Karpas-422 (cell line): ENCODE data around the gene TIMP1. TPM values are rescaled to one million over a fixed set of nuclear protein-coding genes. Genes with fewer than 3 reads are reported as not detected.
A peak's percentile ranks its signal among the peaks of the same experiment; 100 is the strongest.

Experiments
- DNase-seq: peaks from one replicate; pipeline ENCODE4 v3.0.0-alpha.2; 2015
- H2AFZ ChIP-seq: fragments of 200-600 bp; sonication (generic); 2 replicates; pipeline ENCODE4 v1.6.1; 2014; ENCODE audit warnings: antibody characterized with exemption, low read length, mixed read lengths
- H3K27ac ChIP-seq: fragments of 200-600 bp; sonication (generic); 2 replicates; pipeline ENCODE4 v1.5.1; 2014; ENCODE audit warnings: mild to moderate bottlenecking, low read length, moderate library complexity
- H3K27me3 ChIP-seq: fragments of 200-600 bp; sonication (generic); 2 replicates; pipeline ENCODE4 v1.6.1; 2014; ENCODE audit warnings: low read length, mixed read lengths
- H3K36me3 ChIP-seq: fragments of 200-600 bp; sonication (generic); 2 replicates; pipeline ENCODE4 v1.6.1; 2014; ENCODE audit warnings: low read length, mixed read lengths; ENCODE audit not compliant: insufficient read depth
- H3K4me1 ChIP-seq: fragments of 200-600 bp; sonication (generic); 2 replicates; pipeline ENCODE4 v1.6.1; 2014; ENCODE audit warnings: mild to moderate bottlenecking, low read length, mixed read lengths
- H3K4me2 ChIP-seq: fragments of 200-600 bp; sonication (generic); 2 replicates; pipeline ENCODE4 v1.6.1; 2014; ENCODE audit warnings: low read length, low read depth, mild to moderate bottlenecking; ENCODE audit not compliant: poor library complexity, severe bottlenecking
- H3K4me3 ChIP-seq: fragments of 200-600 bp; sonication (generic); 2 replicates; pipeline ENCODE4 v1.5.1; 2014; ENCODE audit warnings: mild to moderate bottlenecking, antibody characterized with exemption, low read length, mixed read lengths
- H3K79me2 ChIP-seq: fragments of 200-600 bp; sonication (generic); 2 replicates; pipeline ENCODE4 v1.6.1; 2014; ENCODE audit warnings: mild to moderate bottlenecking, low read length, mixed read lengths
- H3K9ac ChIP-seq: fragments of 200-600 bp; sonication (generic); 2 replicates; pipeline ENCODE4 v1.6.0; 2014; ENCODE audit warnings: low read length
- H3K9me2 ChIP-seq: fragments of 200-600 bp; sonication (generic), shearing (Covaris generic); replicated peaks from 2 replicates; pipeline ENCODE4 v1.6.0; 2014; ENCODE audit warnings: mild to moderate bottlenecking, low read length, moderate library complexity; ENCODE audit not compliant: insufficient read depth
- H3K9me3 ChIP-seq: fragments of 300-700, 200-600 bp; sonication (generic); 2 replicates; pipeline ENCODE4 v1.6.1; 2014; ENCODE audit warnings: low read length, mixed read lengths
- H4K20me1 ChIP-seq: fragments of 200-600 bp; sonication (generic); 2 replicates; pipeline ENCODE4 v1.6.1; 2014; ENCODE audit warnings: mild to moderate bottlenecking, antibody characterized with exemption, low read length, low read depth; ENCODE audit not compliant: insufficient read depth
- total RNA-seq: library from RNA; depleted of rRNA; stranded (reverse); fragments of >200 nt; shearing (Covaris generic); gene quantifications from 2 replicates; pipeline ENCODE4 v1.2.3, GENCODE V29; 2014; ENCODE audit warnings: low replicate concordance

Gene TIMP1
- total RNA-seq, 1 experiment from 2014 or later, result 0.56 TPM

DNA sequence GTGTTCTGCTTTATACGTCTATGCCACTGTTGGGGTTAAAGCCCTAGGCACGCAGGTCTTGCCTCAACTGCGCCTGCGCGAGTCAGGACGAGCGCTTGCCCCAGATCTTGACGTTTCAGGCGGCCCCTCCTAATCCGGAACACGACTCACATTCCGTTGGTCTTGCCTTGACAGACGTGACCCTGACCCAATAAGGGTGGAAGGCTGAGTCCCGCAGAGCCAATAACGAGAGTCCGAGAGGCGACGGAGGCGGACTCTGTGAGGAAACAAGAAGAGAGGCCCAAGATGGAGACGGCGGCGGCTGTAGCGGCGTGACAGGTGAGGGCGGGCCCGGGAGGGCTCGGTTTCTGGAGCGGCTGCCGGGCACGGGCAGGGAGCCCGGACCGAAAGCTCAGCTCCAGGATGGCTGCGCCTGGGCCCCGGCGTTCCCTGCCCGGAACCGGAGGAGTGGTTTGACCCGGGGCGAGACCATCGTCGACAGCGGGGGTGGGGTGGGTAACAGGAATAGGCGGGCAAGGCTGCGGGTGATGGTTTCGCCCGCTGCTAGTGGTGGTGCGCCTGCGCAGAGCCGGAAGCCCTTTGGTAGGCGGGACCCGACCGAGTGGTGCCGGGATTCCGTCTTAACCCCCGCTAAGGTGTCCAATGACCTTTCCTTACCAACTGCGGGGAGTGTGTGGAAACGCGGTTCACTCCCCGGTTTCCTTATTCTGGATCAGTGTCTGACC lies 21.1 kb upstream of the TIMP1 start, which contains the start of gene ARAF:
Gene ARAF (plus strand): TSS at position 272 of the 725 bp plus-strand sequence. CDS start 1,763 bp downstream, outside the sequence.
- Histone ChIP-seq H3K9me2 (no peaks in the 10 kb centered on the region), H4K20me1 (no peaks in the 10 kb centered on the region), H3K9ac (peak within 1 kb of the TSS; percentile 84), H3K4me1 (peaks cover 7% of the 10 kb centered on the region; the same call in 1 of the 2 replicates), H3K27ac (peak within 1 kb of the TSS; percentile 69), H3K9me3 (no peaks in the 10 kb centered on the region), H2AFZ (peak within 1 kb of the TSS; percentile 48; the same call in 1 of the 2 replicates), H3K4me3 (peak within 1 kb of the TSS; percentile 86), H3K27me3 (no peaks in the 10 kb centered on the region), H3K79me2 (peaks cover 22% of the 10 kb centered on the region), H3K36me3 (peaks cover 5% of the 10 kb centered on the region; the same call in 1 of the 2 replicates), H3K4me2 (peak within 1 kb of the TSS; percentile 76)
- peak; percentile 98 for DNase-seq

DNA sequence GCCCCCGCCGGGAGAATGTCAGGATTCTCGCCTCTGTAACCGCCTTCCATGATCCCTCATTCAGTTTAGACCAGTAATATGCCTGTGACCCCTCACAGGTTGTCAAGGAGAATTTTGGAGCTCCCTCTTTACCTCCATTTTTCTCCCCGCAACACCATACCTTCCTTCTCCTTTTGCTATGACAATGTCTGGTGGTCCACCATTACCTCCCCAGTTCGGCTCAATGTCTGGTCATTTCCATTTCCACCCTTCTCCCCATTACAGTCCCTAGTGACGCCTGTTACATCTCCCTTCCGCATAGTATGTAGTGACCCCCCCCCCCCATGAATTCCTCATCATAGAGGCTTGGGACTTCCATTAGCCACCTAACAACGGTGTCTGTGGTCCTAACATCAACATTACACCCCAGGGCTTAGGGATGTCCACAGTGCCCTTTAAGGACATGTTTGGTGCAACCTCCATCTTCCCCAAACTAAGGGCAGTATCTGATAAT lies 20.5 kb upstream of the TIMP1 start:
- peak overlapping the region; percentile 76 for H3K4me2 ChIP-seq
- H3K4me1 ChIP-seq, result peaks cover 7% of the 10 kb centered on the region; the same call in 1 of the 2 replicates
- H3K27ac ChIP-seq, result peak overlapping the region; percentile 69; the same call in 1 of the 2 replicates
- H3K9ac ChIP-seq, result peak overlapping the region; percentile 84
- H3K36me3 ChIP-seq, result peaks cover 5% of the 10 kb centered on the region; the same call in 1 of the 2 replicates
- H3K79me2 ChIP-seq, result peaks cover 22% of the 10 kb centered on the region
- H3K4me3 ChIP-seq, result peak overlapping the region; percentile 86
- H2AFZ ChIP-seq, result no peak overlapping the region; the same call in 1 of the 2 replicates
- H3K27me3 ChIP-seq, result no peaks in the 10 kb centered on the region
- no peak for DNase-seq
- H3K9me3 ChIP-seq, result no peaks in the 10 kb centered on the region
- H3K9me2 ChIP-seq, result no peaks in the 10 kb centered on the region
- H4K20me1 ChIP-seq, result no peaks in the 10 kb centered on the region

DNA sequence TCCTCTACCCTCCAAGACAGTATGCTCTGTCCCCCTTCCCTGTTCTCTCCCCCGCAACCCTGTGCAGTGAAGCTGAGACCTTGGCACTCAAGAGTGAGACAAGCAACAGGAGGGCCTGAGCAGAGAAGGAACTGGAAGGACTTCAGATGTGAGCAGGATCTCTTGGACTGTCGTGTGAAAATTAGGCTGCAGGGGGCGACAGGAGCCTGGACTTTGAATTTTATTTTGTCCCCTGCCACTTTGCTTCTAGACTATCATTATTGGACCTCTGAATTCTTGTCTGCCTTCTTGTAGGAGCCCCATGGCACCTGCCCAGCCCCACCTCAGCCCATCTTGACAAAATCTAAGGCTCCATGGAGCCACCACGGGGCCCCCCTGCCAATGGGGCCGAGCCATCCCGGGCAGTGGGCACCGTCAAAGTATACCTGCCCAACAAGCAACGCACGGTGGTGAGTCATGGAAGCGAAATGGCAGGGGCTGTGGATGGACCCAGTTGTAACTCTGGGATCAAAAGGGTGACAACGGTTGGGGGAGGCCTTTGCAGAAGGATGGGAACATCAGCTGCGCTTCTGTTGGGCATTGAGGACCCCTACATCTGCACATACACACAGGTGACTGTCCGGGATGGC lies 19.5 kb upstream of the TIMP1 start:
- peak overlapping the region; percentile 76 for H3K4me2 ChIP-seq
- DNase-seq, result peak; percentile 83
- H3K9ac ChIP-seq, result peak overlapping the region; percentile 84; the same call in 1 of the 2 replicates
- H3K9me3 ChIP-seq, result no peaks in the 10 kb centered on the region
- H3K79me2 ChIP-seq, result peaks cover 22% of the 10 kb centered on the region
- peaks cover 5% of the 10 kb centered on the region; the same call in 1 of the 2 replicates for H3K36me3 ChIP-seq
- no peaks in the 10 kb centered on the region for H4K20me1 ChIP-seq
- no peak overlapping the region for H3K27ac ChIP-seq
- H3K27me3 ChIP-seq, result no peaks in the 10 kb centered on the region
- peaks cover 7% of the 10 kb centered on the region; the same call in 1 of the 2 replicates for H3K4me1 ChIP-seq
- no peaks in the 10 kb centered on the region for H3K9me2 ChIP-seq
- no peak overlapping the region for H2AFZ ChIP-seq
- H3K4me3 ChIP-seq, result no peak overlapping the region; the same call in 1 of the 2 replicates

DNA sequence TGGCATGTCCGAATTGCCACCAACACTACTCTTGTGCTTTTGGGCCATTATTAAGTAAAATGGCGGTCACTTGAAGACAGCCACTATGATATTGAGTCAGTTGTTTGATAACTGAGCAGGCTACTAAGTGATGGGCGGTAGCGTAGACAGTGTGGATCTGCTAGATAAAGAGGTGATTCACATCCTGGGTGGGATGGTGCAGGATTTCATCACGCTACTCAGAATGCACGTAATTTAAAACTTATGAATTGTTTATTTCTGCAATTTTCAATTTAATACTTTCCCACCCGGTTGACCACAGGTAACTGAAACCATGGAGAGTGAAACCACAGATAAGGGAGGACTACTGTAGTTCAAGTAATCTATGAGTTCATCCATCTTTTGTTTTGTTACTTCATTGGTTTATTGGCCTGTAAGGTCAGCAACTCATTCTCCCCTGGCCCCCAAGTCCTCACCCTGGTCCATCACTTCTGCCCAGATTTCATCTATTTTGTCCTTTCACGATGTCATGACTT lies 18.4 kb upstream of the TIMP1 start:
- DNase-seq, result peak; percentile 32
- no peak overlapping the region for H3K27ac ChIP-seq
- no peaks in the 10 kb centered on the region for H3K9me3 ChIP-seq
- no peak overlapping the region for H3K4me3 ChIP-seq
- no peaks in the 10 kb centered on the region for H4K20me1 ChIP-seq
- no peaks in the 10 kb centered on the region for H3K27me3 ChIP-seq
- H3K4me2 ChIP-seq, result no peak overlapping the region
- H3K9me2 ChIP-seq, result no peaks in the 10 kb centered on the region
- H3K9ac ChIP-seq, result no peak overlapping the region
- peaks cover 5% of the 10 kb centered on the region; the same call in 1 of the 2 replicates for H3K36me3 ChIP-seq
- H3K79me2 ChIP-seq, result peaks cover 22% of the 10 kb centered on the region
- H3K4me1 ChIP-seq, result peaks cover 7% of the 10 kb centered on the region; the same call in 1 of the 2 replicates
- H2AFZ ChIP-seq, result no peak overlapping the region

DNA sequence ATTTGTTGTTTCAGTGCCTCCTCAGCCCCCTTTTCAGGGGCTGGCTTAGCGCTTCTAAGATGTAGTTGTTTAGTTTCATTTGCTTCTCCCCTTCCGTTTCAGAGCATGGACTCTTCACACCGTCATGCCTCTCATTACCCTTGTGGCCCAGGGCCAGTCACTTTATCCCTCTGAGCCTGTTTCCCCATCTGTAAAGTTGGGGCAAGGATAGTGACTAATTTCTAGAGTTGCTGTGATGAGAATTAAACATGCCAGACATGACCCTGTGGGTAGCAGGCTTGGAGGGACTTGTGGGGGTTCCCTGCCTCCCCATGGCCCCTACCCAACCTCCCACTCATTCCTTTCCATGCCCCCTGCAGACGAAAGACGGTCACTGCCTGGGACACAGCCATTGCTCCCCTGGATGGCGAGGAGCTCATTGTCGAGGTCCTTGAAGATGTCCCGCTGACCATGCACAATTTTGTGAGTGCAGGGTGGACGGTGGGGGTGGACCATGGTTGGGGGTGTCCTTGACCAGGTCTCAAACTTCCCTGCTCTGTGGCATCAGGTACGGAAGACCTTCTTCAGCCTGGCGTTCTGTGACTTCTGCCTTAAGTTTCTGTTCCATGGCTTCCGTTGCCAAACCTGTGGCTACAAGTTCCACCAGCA lies 17.7 kb upstream of the TIMP1 start:
- Histone ChIP-seq H3K36me3 (peaks cover 5% of the 10 kb centered on the region; the same call in 1 of the 2 replicates), H4K20me1 (no peaks in the 10 kb centered on the region), H2AFZ (no peak overlapping the region), H3K4me2 (no peak overlapping the region), H3K4me1 (peaks cover 7% of the 10 kb centered on the region; the same call in 1 of the 2 replicates), H3K9me3 (no peaks in the 10 kb centered on the region), H3K27ac (no peak overlapping the region), H3K27me3 (no peaks in the 10 kb centered on the region), H3K4me3 (no peak overlapping the region), H3K9ac (no peak overlapping the region), H3K9me2 (no peaks in the 10 kb centered on the region), H3K79me2 (peaks cover 22% of the 10 kb centered on the region)
- DNase-seq, result peak; percentile 30

DNA sequence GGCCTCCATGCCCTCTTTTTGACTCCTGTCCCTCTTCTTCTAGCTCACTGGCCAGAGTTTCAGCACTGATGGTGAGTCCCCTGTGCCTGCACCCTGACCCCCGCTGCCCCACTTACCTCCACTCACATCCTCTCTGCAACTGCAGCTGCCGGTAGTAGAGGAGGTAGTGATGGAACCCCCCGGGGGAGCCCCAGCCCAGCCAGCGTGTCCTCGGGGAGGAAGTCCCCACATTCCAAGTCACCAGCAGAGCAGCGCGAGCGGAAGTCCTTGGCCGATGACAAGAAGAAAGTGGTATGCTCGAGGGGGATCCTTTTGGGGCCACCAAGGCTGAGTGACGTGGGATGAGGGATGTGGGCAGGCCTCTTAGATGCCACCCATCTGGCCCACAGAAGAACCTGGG lies 15.4 kb upstream of the TIMP1 start:
- Histone ChIP-seq H3K27me3 (no peaks in the 10 kb centered on the region), H2AFZ (no peak overlapping the region), H3K4me3 (no peak overlapping the region), H3K9me3 (no peaks in the 10 kb centered on the region), H3K9me2 (no peaks in the 10 kb centered on the region), H3K27ac (no peak overlapping the region), H3K4me2 (no peak overlapping the region), H4K20me1 (no peaks in the 10 kb centered on the region), H3K9ac (no peak overlapping the region), H3K79me2 (peaks cover 14% of the 10 kb centered on the region), H3K4me1 (no peaks in the 10 kb centered on the region), H3K36me3 (peaks cover 5% of the 10 kb centered on the region; the same call in 1 of the 2 replicates)
- no peak for DNase-seq

DNA sequence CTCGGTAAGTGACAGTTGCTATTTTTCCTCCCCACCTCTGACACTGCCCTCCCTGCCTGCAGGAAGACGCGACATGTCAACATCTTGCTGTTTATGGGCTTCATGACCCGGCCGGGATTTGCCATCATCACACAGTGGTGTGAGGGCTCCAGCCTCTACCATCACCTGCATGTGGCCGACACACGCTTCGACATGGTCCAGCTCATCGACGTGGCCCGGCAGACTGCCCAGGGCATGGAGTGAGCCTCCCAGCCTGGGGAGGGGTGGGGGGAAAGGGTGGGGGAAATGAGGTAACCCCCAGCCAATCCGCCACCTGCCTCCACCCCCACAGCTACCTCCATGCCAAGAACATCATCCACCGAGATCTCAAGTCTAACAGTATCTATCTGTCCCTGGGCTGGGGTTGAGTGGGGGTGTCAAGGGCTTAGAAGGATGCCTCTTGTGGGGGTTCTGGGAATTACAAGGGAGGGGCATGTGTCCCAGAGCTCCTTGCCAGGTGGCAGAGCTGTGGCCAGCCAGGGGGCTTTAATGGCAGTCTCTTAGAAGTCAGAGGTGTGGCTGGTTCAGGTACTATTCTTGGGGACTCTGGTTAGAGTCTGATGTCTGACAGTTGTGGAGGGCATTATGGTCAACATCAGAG lies 13.5 kb upstream of the TIMP1 start:
- Histone ChIP-seq H3K27ac (no peak overlapping the region), H3K4me1 (no peaks in the 10 kb centered on the region), H3K27me3 (no peaks in the 10 kb centered on the region), H2AFZ (no peak overlapping the region), H3K4me2 (no peak overlapping the region), H3K36me3 (no peaks in the 10 kb centered on the region; the same call in 1 of the 2 replicates), H4K20me1 (no peaks in the 10 kb centered on the region), H3K9me3 (no peaks in the 10 kb centered on the region), H3K79me2 (no peaks in the 10 kb centered on the region), H3K9me2 (no peaks in the 10 kb centered on the region), H3K4me3 (no peak overlapping the region), H3K9ac (no peak overlapping the region)
- DNase-seq, result peak; percentile 75
